Cardiac muscle cell (in vitro differentiated cells and primary cell): ENCODE data around the gene ZNF469. TPM values are rescaled to one million over a fixed set of nuclear protein-coding genes. Genes with fewer than 3 reads are reported as not detected.
"Not testable (repeated sequence)": the region's sequence is repeated elsewhere in the genome, so short reads cannot be mapped to it uniquely, and the experiment has no call there.

Experiments used
- DNase-seq, 2 donors: peaks; one replicate each; pipeline versions ENCODE4 v3.0.0 to v3.0.0-alpha.2; 2010 to 2017; ENCODE audit warnings: low read depth in 1 of 2, low spot score in 1 of 2
- H3K27ac ChIP-seq: fragments of 200-600 bp; sonication (generic); 2 replicates; pipeline ENCODE4 v1.5.1; 2016
- H3K27me3 ChIP-seq: fragments of 200-600 bp; sonication (generic); 2 replicates; pipeline ENCODE4 v1.6.0; 2016; ENCODE audit warnings: control low read depth
- H3K36me3 ChIP-seq: fragments of 200-600 bp; sonication (generic); 2 replicates; pipeline ENCODE4 v1.5.1; 2016; ENCODE audit warnings: control low read depth
- H3K4me1 ChIP-seq: fragments of 200-600 bp; sonication (generic); 2 replicates; pipeline ENCODE4 v1.8.1; 2017; ENCODE audit warnings: low read depth, mild to moderate bottlenecking, mixed run types
- H3K4me3 ChIP-seq: fragments of 200-600 bp; sonication (generic); 2 replicates; pipeline ENCODE4 v1.5.1; 2016; ENCODE audit warnings: mild to moderate bottlenecking
- H3K9me3 ChIP-seq: fragments of 200-600 bp; sonication (generic); 2 replicates; pipeline ENCODE4 v1.5.1; 2017; ENCODE audit warnings: low read depth, mild to moderate bottlenecking, control low read depth
- CTCF ChIP-seq: IDR thresholded peaks from 2 replicates; pipeline ENCODE4 v1.5.1; 2012; ENCODE audit warnings: low read depth, mild to moderate bottlenecking, low read length
- polyA plus RNA-seq: library from polyadenylated mRNA; unstranded; fragments of >200 nt; fragmentation: Nextera tagmentation; extraction: Ambion mirVana; gene quantifications from 2 replicates; pipeline ENCODE4 v1.2.1, GENCODE V29; 2016
- total RNA-seq: library from RNA; depleted of rRNA; stranded (reverse); fragments of >200 nt; gene quantifications from 2 replicates; pipeline ENCODE4 v1.2.3, GENCODE V29; 2016

Gene ZNF469
- total and polyA plus RNA-seq, 2 experiments from 2014 or later = 0.09 to 0.24 TPM

- no peaks in the 10 kb centered on the region for H3K36me3 ChIP-seq
- no peak for TF ChIP-seq CTCF
- no peaks in the 10 kb centered on the region for H3K4me1 ChIP-seq
- H3K27ac ChIP-seq = no peak overlapping the region
- H3K27me3 ChIP-seq = no peaks in the 10 kb centered on the region
- H3K9me3 ChIP-seq = no peaks in the 10 kb centered on the region
- no peak for DNase-seq
- H3K4me3 ChIP-seq = no peak overlapping the region
Observed at GRCh38 chr16:88356124-88356726, 26.5 kb upstream of the ZNF469 start.

DNA sequence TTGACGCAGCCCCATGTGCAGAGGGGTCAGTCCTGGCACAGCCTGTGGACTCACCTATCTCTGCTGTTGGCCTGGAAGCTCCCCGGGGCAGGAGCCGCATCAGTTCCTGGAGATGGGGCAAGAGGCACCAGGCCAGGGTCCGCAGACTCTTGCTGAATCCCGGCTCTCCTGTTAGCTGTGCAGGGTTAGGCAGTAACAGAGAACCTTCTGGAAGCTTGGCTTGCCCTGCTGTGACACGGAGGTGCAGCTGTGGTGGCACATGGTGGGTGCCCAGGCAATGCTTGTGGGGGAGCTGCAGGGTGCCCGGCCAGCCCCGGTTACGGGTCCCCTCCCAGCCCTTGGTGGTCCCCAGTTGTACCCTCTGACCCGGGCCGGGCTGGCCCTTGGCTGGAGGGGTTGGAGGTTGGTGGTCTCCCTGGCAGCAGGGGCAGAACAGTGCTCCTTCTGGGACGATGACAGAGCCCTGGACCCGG, 26.0 kb upstream of the ZNF469 start:
- no peak overlapping the region for H3K4me3 ChIP-seq
- H3K9me3 ChIP-seq = no peaks in the 10 kb centered on the region
- H3K36me3 ChIP-seq = no peaks in the 10 kb centered on the region
- no peak for TF ChIP-seq CTCF
- no peak overlapping the region for H3K27ac ChIP-seq
- no peaks in the 10 kb centered on the region for H3K4me1 ChIP-seq
- no peak for DNase-seq
- H3K27me3 ChIP-seq = no peaks in the 10 kb centered on the region

GRCh38 chr16:88357317-88358022, 25.3 kb upstream of the ZNF469 start:
- Histone ChIP-seq H3K36me3 (no peaks in the 10 kb centered on the region), H3K27me3 (no peaks in the 10 kb centered on the region), H3K9me3 (no peaks in the 10 kb centered on the region), H3K27ac (no peak overlapping the region), H3K4me1 (no peaks in the 10 kb centered on the region), H3K4me3 (no peak overlapping the region)
- TF ChIP-seq CTCF = no peak
- no peak for DNase-seq

- DNase-seq = no peak
- no peak for TF ChIP-seq CTCF
- H3K4me1 ChIP-seq = no peaks in the 10 kb centered on the region
Observed at GRCh38 chr16:88358023-88358420, 24.7 kb upstream of the ZNF469 start.

DNA sequence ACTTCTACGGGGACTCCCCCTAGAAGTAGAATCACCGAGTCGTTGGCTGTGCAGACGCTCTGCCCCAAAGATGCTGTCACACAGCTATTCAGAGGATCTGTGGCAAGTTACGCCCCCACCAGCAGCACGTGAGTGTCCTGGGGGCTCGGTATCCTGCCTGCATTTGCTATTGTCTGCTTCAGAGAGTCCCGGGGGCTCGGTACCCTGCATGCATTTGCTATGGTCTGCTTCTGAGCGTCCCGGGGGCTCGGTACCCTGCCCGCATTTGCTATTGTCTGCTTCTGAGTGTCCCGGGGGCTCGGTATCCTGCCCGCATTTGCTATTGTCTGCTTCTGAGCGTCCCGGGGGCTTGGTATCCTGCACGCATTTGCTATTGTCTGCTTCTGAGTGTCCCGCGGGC, 23.8 kb upstream of the ZNF469 start:
- H3K27ac ChIP-seq = no peak overlapping the region
- H3K4me3 ChIP-seq = no peak overlapping the region
- no peaks in the 10 kb centered on the region for H3K4me1 ChIP-seq
- no peak for TF ChIP-seq CTCF
- H3K27me3 ChIP-seq = no peaks in the 10 kb centered on the region
- H3K36me3 ChIP-seq = no peaks in the 10 kb centered on the region
- no peak for DNase-seq
- no peaks in the 10 kb centered on the region for H3K9me3 ChIP-seq

More at GRCh38 chr16:88358023-88358420, 24.7 kb upstream of the ZNF469 start:
- no peaks in the 10 kb centered on the region for H3K9me3 ChIP-seq
- H3K27ac ChIP-seq = no peak overlapping the region
- no peak overlapping the region for H3K4me3 ChIP-seq
- H3K27me3 ChIP-seq = no peaks in the 10 kb centered on the region
- H3K36me3 ChIP-seq = no peaks in the 10 kb centered on the region

GRCh38 chr16:88360401-88360800, 22.4 kb upstream of the ZNF469 start:
- H3K4me3 ChIP-seq, H3K27me3 ChIP-seq, H3K4me1 ChIP-seq, H3K9me3 ChIP-seq, DNase-seq, H3K27ac ChIP-seq, H3K36me3 ChIP-seq: not testable (repeated sequence)
